ENCODE measurements around the gene VTI1A.

GRCh38 chr10:112619556-112619955 lies 172.5 kb downstream of the VTI1A start:
- TF ChIP-seq POLR2AphosphoS5 (IDR thresholded peaks at IDR 0.05; ENCODE audit: low read depth, low read length) (no peak), TAF1 (IDR thresholded peaks at IDR 0.05; ENCODE audit: borderline replicate concordance, low read depth, low read length) (no peak), POLR2A (IDR thresholded peaks at IDR 0.05; ENCODE audit: low read depth, low read length) (no peak)

All from GM12892 (cell line).